ENCODE data around the gene KAT2A. TPM values are rescaled to one million over a fixed set of nuclear protein-coding genes. Genes with fewer than 3 reads are reported as not detected.
A peak's percentile ranks its signal among the peaks of the same experiment; 100 is the strongest.

Gene KAT2A
- total and polyA plus RNA-seq, 7 experiments from 2014 or later: 6.6 to 71.1 (median 48.6) TPM

- H3K27me3 ChIP-seq (ENCODE audit: control insufficient read depth in 2 of 2, insufficient read depth in 2 of 2, low read length in 2 of 2): no peaks in the 10 kb centered on the region
- ATAC-seq: peak; percentile 7
- H3K4me1 ChIP-seq (ENCODE audit: control insufficient read depth in 2 of 2, insufficient read depth in 2 of 2, low read length in 2 of 2): peaks cover 7 to 11% of the 10 kb centered on the region in 2 donors
- intact Hi-C loops (cut with micrococcal nuclease): no loop called here
- no peaks in the 10 kb centered on the region for H3K9me3 ChIP-seq (ENCODE audit: control insufficient read depth in 2 of 3, low read length in 3 of 3)
- ChIA-PET POLR2A (no interaction called here), CTCF (interaction anchor here (0.7 to 1.2 kb wide), 2 partner anchors 13 to 200 kb away, joined by 3 read pairs; no protein-coding TSS in a partner anchor)
- Mint-ChIP-seq H3K27ac (peak overlapping the region in 2 of 9 donors; percentile 8 to 38), H3K36me3 (peaks cover 3 to 18% (median 7%) of the 10 kb centered on the region in 5 donors), H3K4me3 (no peak overlapping the region), H3K4me1 (peaks cover 35 to 83% (median 59%) of the 10 kb centered on the region in 7 donors), H3K9me3 (no peaks in the 10 kb centered on the region), H3K27me3 (no peaks in the 10 kb centered on the region)
- H3K4me3 ChIP-seq (ENCODE audit: low read length): no peak overlapping the region
- H3K27ac ChIP-seq (ENCODE audit: low read depth, low read length): no peak overlapping the region
- peaks cover 0 to 54% (median 3%) of the 10 kb centered on the region in 3 experiments for H3K36me3 ChIP-seq (ENCODE audit: control insufficient read depth in 2 of 3, insufficient read depth in 3 of 3, low read length in 3 of 3)
- DNase-seq: no peak
Observed at GRCh38 chr17:42138749-42139492, 17.8 kb upstream of the KAT2A start.

- Mint-ChIP-seq H3K36me3 (peaks cover 0 to 9% (median 3%) of the 10 kb centered on the region in 5 donors), H3K4me3 (peak overlapping the region in 1 of 10 donors; percentile 36), H3K27ac (peak overlapping the region in 5 of 9 donors; percentile 24 to 81 (median 66)), H3K27me3 (no peaks in the 10 kb centered on the region), H3K9me3 (no peaks in the 10 kb centered on the region), H3K4me1 (peaks cover 42 to 87% (median 67%) of the 10 kb centered on the region in 7 donors)
- intact Hi-C loops (cut with micrococcal nuclease): no loop called here
- Histone ChIP-seq H3K27ac (ENCODE audit: low read depth, low read length) (no peak overlapping the region), H3K9me3 (ENCODE audit: control insufficient read depth in 2 of 3, low read length in 3 of 3) (no peaks in the 10 kb centered on the region), H3K4me3 (ENCODE audit: low read length) (no peak overlapping the region), H3K36me3 (ENCODE audit: control insufficient read depth in 2 of 3, insufficient read depth in 3 of 3, low read length in 3 of 3) (peaks cover 0 to 35% (median 3%) of the 10 kb centered on the region in 3 experiments), H3K27me3 (ENCODE audit: control insufficient read depth in 2 of 2, insufficient read depth in 2 of 2, low read length in 2 of 2) (no peaks in the 10 kb centered on the region), H3K4me1 (ENCODE audit: control insufficient read depth in 2 of 2, insufficient read depth in 2 of 2, low read length in 2 of 2) (peaks cover 16 to 22% of the 10 kb centered on the region in 2 donors)
- no peak for DNase-seq
- no peak for ATAC-seq
- POLR2A ChIA-PET: no interaction called here
- CTCF ChIA-PET: interaction anchor here (0.5 to 1.0 kb wide), 3 partner anchors 23 to 1852 kb away, joined by 3 to 5 read pairs (median 3); no protein-coding TSS in a partner anchor
Observed at GRCh38 chr17:42136654-42137051, 15.5 kb upstream of the KAT2A start.

- no peak for DNase-seq
- POLR2A ChIA-PET: no interaction called here
- ATAC-seq: peak; percentile 64
Observed at GRCh38 chr17:42135664-42136653, 14.8 kb upstream of the KAT2A start.

GRCh38 chr17:42135151-42135550 is 14.0 kb upstream of the KAT2A start:
- Mint-ChIP-seq H3K9me3 (no peaks in the 10 kb centered on the region), H3K4me1 (peaks cover 36 to 83% (median 64%) of the 10 kb centered on the region in 7 donors), H3K27ac (peak overlapping the region in 6 of 9 donors; percentile 73 to 91 (median 82)), H3K27me3 (no peaks in the 10 kb centered on the region), H3K4me3 (peak overlapping the region in 2 of 10 donors; percentile 11 to 36), H3K36me3 (peaks cover 0 to 10% (median 8%) of the 10 kb centered on the region in 5 donors)
- ChIA-PET CTCF (no interaction called here), POLR2A (interaction anchor here (0.6 kb wide), 1 partner anchor 211 kb away, joined by 5 read pairs; no protein-coding TSS in a partner anchor)
- no peak overlapping the region for H3K4me3 ChIP-seq (ENCODE audit: low read length)
- no peak overlapping the region for H3K27ac ChIP-seq (ENCODE audit: low read depth, low read length)
- no peak for ATAC-seq
- peaks cover 16 to 22% of the 10 kb centered on the region in 2 donors for H3K4me1 ChIP-seq (ENCODE audit: control insufficient read depth in 2 of 2, insufficient read depth in 2 of 2, low read length in 2 of 2)
- no peaks in the 10 kb centered on the region for H3K27me3 ChIP-seq (ENCODE audit: control insufficient read depth in 2 of 2, insufficient read depth in 2 of 2, low read length in 2 of 2)
- no peaks in the 10 kb centered on the region for H3K9me3 ChIP-seq (ENCODE audit: control insufficient read depth in 2 of 3, low read length in 3 of 3)
- intact Hi-C loops (cut with micrococcal nuclease): no loop called here
- peaks cover 0 to 40% (median under 1%) of the 10 kb centered on the region in 3 experiments for H3K36me3 ChIP-seq (ENCODE audit: control insufficient read depth in 2 of 3, insufficient read depth in 3 of 3, low read length in 3 of 3)
- no peak for DNase-seq

More at GRCh38 chr17:42135664-42136653, 14.8 kb upstream of the KAT2A start:
- peaks cover 0 to 33% (median 0%) of the 10 kb centered on the region in 3 experiments for H3K36me3 ChIP-seq (ENCODE audit: control insufficient read depth in 2 of 3, insufficient read depth in 3 of 3, low read length in 3 of 3)
- no peaks in the 10 kb centered on the region for H3K9me3 Mint-ChIP-seq
- H3K36me3 Mint-ChIP-seq: peaks cover 0 to 12% (median 5%) of the 10 kb centered on the region in 5 donors
- intact Hi-C loops (cut with micrococcal nuclease): no loop called here
- no peak overlapping the region for H3K27ac ChIP-seq (ENCODE audit: low read depth, low read length)
- peaks cover 16 to 22% of the 10 kb centered on the region in 2 donors for H3K4me1 ChIP-seq (ENCODE audit: control insufficient read depth in 2 of 2, insufficient read depth in 2 of 2, low read length in 2 of 2)
- H3K27me3 Mint-ChIP-seq: no peaks in the 10 kb centered on the region
- H3K27me3 ChIP-seq (ENCODE audit: control insufficient read depth in 2 of 2, insufficient read depth in 2 of 2, low read length in 2 of 2): no peaks in the 10 kb centered on the region
- H3K4me3 ChIP-seq (ENCODE audit: low read length): no peak overlapping the region
- peak overlapping the region; percentile 66 to 91 (median 81) for H3K27ac Mint-ChIP-seq
- H3K4me3 Mint-ChIP-seq: peak overlapping the region in 8 of 10 donors; percentile 11 to 54 (median 34)
- no peaks in the 10 kb centered on the region for H3K9me3 ChIP-seq (ENCODE audit: control insufficient read depth in 2 of 3, low read length in 3 of 3)
- peaks cover 38 to 87% (median 67%) of the 10 kb centered on the region in 7 donors for H3K4me1 Mint-ChIP-seq
- CTCF ChIA-PET: interaction anchor here (0.6 to 1.0 kb wide), 3 partner anchors 23 to 1853 kb away, joined by 3 read pairs; no protein-coding TSS in a partner anchor

GRCh38 chr17:42133461-42134041 is 12.4 kb upstream of the KAT2A start:
- peak; percentile 62 for ATAC-seq
- H3K27ac ChIP-seq (ENCODE audit: low read depth, low read length): peak overlapping the region; percentile 46
- peaks cover 36 to 72% (median 58%) of the 10 kb centered on the region in 7 donors for H3K4me1 Mint-ChIP-seq
- CTCF ChIA-PET: no interaction called here
- peak overlapping the region; percentile 65 to 89 (median 84) for H3K27ac Mint-ChIP-seq
- H3K36me3 Mint-ChIP-seq: peaks cover 2 to 18% (median 8%) of the 10 kb centered on the region in 5 donors
- POLR2A ChIA-PET: interaction anchor here (1.3 kb wide), 1 partner anchor 13 kb away, joined by 4 read pairs; no protein-coding TSS in a partner anchor
- intact Hi-C loops (cut with micrococcal nuclease): no loop called here
- no peaks in the 10 kb centered on the region for H3K9me3 ChIP-seq (ENCODE audit: control insufficient read depth in 2 of 3, low read length in 3 of 3)
- peaks cover 16 to 22% of the 10 kb centered on the region in 2 donors for H3K4me1 ChIP-seq (ENCODE audit: control insufficient read depth in 2 of 2, insufficient read depth in 2 of 2, low read length in 2 of 2)
- no peaks in the 10 kb centered on the region for H3K27me3 Mint-ChIP-seq
- H3K36me3 ChIP-seq (ENCODE audit: control insufficient read depth in 2 of 3, insufficient read depth in 3 of 3, low read length in 3 of 3): peaks cover 0 to 49% (median 5%) of the 10 kb centered on the region in 3 experiments
- peak in 5 of 9 donors; percentile 32 to 58 (median 41) for DNase-seq
- H3K27me3 ChIP-seq (ENCODE audit: control insufficient read depth in 2 of 2, insufficient read depth in 2 of 2, low read length in 2 of 2): no peaks in the 10 kb centered on the region
- no peaks in the 10 kb centered on the region for H3K9me3 Mint-ChIP-seq
- peak overlapping the region in 8 of 10 donors; percentile 12 to 63 (median 41) for H3K4me3 Mint-ChIP-seq
- H3K4me3 ChIP-seq (ENCODE audit: low read length): no peak overlapping the region

GRCh38 chr17:42132941-42133340 is 11.8 kb upstream of the KAT2A start:
- no peaks in the 10 kb centered on the region for H3K9me3 ChIP-seq (ENCODE audit: control insufficient read depth in 2 of 3, low read length in 3 of 3)
- intact Hi-C loops (cut with micrococcal nuclease): no loop called here
- H3K36me3 Mint-ChIP-seq: peaks cover 3 to 24% (median 8%) of the 10 kb centered on the region in 5 donors
- ChIA-PET POLR2A (no interaction called here), CTCF (no interaction called here)
- no peak overlapping the region for H3K4me3 ChIP-seq (ENCODE audit: low read length)
- peak overlapping the region; percentile 65 to 89 (median 84) for H3K27ac Mint-ChIP-seq
- H3K27me3 Mint-ChIP-seq: no peaks in the 10 kb centered on the region
- peaks cover 16 to 22% of the 10 kb centered on the region in 2 donors for H3K4me1 ChIP-seq (ENCODE audit: control insufficient read depth in 2 of 2, insufficient read depth in 2 of 2, low read length in 2 of 2)
- H3K27ac ChIP-seq (ENCODE audit: low read depth, low read length): peak overlapping the region; percentile 46
- no peaks in the 10 kb centered on the region for H3K27me3 ChIP-seq (ENCODE audit: control insufficient read depth in 2 of 2, insufficient read depth in 2 of 2, low read length in 2 of 2)
- H3K4me3 Mint-ChIP-seq: peak overlapping the region in 7 of 10 donors; percentile 12 to 63 (median 41)
- peak; percentile 58 for ATAC-seq
- H3K9me3 Mint-ChIP-seq: no peaks in the 10 kb centered on the region
- peaks cover 34 to 66% (median 54%) of the 10 kb centered on the region in 7 donors for H3K4me1 Mint-ChIP-seq
- peaks cover 0 to 49% (median 7%) of the 10 kb centered on the region in 3 experiments for H3K36me3 ChIP-seq (ENCODE audit: control insufficient read depth in 2 of 3, insufficient read depth in 3 of 3, low read length in 3 of 3)
- peak in 1 of 9 donors; percentile 37 for DNase-seq
